DMS153 (cell line): ENCODE measurements around the gene ATE1.
"Not testable (repeated sequence)": the region's sequence is repeated elsewhere in the genome, so short reads cannot be mapped to it uniquely, and the experiment has no call there.

Experiments
- DNase-seq: peaks from one replicate; lab custom pipeline; 2025; lab: John Stamatoyannopoulos, UW

Gene ATE1

DNA sequence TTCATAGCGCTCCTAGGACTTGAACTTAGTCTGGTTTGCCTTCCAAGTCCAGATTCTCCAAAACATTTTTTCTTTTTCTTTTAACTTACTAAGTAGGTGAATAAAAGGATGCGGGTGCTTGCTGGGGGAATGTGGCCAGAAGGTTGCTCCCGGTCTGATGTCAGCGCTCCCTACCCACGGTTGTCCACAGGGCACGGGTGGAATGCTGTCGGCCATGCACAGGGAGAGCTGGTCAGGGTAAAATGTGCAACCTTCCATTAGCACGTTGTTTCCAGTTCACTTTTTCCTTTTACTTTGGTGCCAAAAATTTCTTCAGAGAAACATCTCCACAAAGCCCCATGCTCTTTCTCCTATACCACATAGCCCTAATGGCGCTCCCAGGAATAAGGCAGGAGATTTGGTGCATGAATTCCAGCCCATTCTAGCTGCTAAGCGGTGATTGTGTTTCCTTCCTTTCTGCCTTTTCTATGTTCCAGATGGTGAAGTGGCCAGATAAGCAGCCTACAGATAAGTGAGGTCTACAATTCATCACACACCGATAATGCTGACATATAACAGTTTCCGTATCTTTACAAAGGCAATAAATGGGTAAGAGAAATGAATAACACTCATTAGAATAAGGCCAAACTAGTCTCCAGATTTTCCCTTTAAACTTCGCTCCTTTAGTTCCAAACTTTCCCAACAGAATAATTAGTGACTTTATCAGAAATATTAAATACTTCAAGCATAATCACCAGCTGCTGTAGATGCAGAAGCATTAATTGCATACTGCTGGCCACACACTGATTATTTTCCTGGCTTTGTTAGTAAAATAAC is 191.3 kb downstream of the ATE1 start:
- DNase-seq = no peak

- no peak for DNase-seq
Measured at GRCh38 chr10:121735263-121735662, 192.6 kb downstream of the ATE1 start.

DNA sequence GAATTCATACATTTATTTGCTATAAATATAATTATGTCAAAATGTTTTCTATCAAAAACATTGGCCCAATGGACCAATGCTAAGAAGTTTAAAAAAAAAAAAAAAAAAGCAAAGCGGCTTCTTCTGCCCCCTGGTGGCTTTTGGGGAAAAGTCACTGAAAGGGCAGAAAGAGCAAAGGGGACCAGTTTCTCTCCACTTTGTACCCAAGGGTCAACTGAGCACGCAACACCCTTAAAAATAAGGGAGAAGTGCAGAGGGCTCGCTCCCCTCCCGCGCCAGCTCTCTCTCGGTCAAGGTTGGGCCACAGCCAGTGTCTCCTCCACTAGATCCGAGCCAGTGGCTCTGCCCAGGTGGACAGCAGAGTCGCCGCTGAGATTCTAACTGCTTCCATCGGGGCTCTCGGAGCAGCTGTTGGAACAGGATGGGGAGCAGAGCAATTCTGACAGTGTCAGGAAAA is 193.2 kb downstream of the ATE1 start:
- DNase-seq = no peak

DNA sequence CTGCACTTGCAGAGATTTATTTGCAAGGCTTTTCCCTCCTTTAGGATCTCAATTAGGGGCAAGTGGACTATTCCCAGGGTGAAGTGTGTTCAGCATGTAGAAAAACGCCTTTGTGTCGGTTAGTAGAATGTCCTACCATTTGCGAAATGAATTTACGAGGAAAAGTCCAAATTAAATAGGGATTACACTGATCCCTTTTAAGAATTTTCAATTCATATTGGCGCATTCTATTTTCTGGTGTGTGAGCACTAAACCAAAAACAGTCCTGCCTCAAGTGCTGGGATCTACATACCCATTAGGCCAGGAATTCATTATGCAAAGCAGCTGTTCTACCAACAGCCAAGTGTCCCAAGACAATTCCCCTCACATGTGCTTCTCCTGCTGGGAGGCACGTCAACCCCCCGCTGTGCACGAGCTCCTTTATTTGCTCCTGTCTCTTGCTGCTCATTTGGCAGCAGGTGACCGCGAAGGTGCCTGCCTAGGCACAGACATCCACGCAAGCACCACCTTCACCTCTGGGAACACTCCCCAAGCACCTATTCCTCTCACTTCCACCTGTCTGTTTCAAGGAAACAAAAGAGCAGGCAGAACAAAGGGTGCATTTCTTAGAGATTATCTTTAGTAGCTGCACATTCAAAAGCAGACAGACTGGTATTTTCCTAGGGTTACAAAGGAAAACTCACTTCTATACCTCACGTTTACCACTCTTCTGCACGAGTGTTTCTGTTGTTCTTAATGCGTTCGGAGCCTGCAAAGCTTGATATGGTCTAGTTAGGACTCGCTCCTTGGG is 195.0 kb downstream of the ATE1 start:
- DNase-seq = no peak

DNA sequence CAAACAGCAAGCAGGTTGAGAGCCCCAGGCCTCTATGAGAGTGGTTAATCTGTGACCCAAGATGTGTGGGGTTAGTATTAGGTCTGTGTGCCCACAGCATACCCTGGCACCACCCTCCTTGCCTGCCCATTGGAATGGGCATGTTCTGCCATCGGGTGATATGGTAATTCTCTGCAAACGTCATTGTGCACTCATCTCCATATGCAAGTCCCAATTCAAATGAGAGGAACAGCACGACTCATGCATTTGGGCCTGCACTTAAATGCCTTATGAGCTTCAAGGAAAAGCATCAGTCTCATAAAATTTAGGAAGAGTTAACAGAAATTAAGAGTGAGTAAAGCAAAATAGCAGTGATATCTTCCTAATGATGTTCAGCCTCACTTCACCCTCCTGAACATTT is 195.7 kb downstream of the ATE1 start:
- no peak for DNase-seq

DNA sequence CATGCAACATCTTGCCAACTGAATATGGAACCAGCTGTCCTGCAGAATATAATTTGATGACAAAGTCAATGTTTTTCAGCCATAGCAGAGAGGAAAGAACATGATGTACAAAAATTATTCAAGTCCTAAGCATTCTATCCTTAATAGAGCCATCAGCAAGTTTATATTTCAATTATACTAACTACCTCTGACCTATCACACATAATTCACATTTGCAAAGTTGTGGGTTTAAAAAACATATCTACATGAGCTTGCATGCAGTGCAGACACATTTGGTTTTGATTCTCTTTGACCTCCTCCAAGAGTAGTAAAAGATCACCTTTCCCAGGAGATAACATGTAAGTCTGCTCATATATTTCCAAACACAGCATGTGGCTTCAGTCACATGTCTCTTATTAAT is 203.5 kb downstream of the ATE1 start:
- DNase-seq = no peak

DNA sequence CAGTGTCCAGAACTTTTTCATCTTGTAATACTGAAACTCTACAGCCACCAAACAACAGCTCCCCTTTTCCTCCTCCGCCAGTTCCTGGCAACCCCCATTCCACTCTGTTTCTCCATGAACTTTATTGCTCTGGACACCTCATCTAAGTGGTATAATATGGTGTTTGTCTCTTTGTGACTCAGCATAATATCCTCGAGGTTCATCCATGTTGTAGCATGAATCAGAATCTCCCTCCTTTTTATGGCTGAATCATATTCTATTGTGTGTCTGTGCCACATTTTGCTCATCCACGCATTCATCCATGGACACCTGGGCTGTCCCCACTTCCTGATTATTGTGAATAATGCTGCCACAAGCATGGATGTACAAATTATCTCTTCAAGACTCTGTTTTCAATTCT is 205.2 kb downstream of the ATE1 start:
- DNase-seq = no peak

GRCh38 chr10:121721257-121721656 is 206.6 kb downstream of the ATE1 start:
- no peak for DNase-seq

DNA sequence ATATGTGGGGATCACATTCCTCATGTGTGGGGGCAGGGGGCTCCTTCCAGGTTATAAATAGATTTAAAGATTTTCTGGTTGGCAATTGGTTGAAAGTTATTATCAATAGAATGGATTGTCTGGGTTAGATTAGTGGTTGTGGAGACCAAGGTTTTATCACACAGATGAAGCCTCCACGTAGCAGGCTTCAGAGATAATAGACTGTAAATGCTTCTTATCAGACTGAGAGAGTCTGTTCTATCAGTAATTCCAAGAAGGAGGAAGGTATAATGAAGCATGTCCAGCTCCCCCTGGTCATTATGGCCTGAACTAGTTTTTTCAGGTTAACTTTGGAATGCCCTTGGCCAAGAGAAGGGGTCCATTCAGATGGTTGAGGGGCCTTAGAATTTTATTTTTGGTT is 211.9 kb downstream of the ATE1 start:
- DNase-seq = no peak

DNA sequence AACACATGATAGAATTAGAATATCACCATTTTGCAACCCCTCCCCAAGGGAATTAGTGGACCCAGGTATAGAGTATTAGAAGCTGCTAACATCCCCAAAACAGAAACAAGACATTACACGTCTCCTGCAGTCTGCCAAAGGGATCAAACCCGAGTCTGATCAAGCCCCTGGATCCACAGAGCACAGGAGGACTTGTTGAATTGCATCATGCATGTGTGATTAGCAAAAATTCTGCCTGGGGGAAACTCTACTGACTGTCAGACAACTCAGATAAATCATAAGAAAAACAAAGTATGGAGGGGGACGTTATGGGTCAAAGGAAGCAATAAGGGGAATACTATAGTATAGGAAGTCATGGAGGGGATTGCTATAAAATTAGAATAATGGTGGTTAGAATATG is 212.8 kb downstream of the ATE1 start:
- no peak for DNase-seq

DNA sequence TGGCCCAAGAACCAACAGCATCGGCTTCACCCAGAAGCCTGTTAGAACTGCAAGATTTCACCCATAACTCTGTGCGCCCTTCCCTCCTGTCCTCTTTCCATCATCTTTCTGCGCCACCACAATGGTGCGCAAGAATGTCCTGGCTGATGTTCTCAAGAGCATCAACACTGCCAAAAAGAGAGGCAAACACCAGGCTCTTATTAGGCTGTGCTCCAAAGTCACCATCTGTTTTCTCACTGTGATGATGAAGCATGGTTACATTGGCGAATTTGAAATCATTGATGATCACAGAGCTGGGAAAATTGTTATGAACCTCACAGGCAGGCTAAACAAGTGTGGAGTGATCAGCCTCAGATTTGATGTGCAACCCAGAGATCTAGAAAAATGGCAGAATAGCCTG is 214.3 kb downstream of the ATE1 start:
- no peak for DNase-seq

DNA sequence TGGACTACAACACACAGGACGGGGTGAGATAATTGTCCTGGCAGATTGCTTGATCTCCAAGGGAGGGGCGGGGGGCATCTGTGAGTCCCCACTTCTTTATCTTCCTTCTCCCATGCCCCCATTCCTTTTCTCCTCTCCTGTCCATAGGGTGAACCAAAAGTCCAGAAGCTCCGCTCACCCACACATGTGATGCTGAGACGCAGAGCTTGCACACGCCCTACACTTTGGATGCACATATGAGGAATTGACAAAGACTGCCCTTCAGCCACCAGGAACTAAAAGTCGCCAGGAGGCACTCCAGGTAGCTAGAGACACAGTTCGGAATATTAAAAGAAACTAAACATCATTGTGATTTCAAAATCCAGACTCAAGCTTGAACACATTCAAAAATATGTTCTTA is 216.9 kb downstream of the ATE1 start:
- DNase-seq = no peak

- DNase-seq = no peak
Measured at GRCh38 chr10:121710207-121710606, 217.6 kb downstream of the ATE1 start.

DNA sequence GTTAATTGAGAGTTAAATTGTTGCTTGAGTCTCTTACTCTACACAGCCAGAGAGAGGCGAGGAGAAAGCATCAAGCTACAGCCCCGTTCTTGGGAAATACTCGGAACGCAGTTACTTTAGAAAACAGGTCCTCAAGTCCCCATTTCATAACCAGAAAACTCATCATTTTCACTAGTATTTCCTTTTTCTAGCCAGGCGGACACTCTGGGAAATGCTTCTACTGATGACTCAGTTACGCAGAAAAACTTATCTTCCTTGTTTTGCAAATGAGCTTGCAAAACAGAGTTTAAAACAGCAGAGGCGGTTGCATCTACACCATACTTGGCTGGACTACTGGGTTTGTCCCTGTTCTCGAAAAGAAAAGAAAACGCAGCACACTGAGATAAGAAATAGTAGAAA is 218.2 kb downstream of the ATE1 start:
- no peak for DNase-seq

GRCh38 chr10:121708728-121709674 is 218.8 kb downstream of the ATE1 start:
- DNase-seq = no peak

DNA sequence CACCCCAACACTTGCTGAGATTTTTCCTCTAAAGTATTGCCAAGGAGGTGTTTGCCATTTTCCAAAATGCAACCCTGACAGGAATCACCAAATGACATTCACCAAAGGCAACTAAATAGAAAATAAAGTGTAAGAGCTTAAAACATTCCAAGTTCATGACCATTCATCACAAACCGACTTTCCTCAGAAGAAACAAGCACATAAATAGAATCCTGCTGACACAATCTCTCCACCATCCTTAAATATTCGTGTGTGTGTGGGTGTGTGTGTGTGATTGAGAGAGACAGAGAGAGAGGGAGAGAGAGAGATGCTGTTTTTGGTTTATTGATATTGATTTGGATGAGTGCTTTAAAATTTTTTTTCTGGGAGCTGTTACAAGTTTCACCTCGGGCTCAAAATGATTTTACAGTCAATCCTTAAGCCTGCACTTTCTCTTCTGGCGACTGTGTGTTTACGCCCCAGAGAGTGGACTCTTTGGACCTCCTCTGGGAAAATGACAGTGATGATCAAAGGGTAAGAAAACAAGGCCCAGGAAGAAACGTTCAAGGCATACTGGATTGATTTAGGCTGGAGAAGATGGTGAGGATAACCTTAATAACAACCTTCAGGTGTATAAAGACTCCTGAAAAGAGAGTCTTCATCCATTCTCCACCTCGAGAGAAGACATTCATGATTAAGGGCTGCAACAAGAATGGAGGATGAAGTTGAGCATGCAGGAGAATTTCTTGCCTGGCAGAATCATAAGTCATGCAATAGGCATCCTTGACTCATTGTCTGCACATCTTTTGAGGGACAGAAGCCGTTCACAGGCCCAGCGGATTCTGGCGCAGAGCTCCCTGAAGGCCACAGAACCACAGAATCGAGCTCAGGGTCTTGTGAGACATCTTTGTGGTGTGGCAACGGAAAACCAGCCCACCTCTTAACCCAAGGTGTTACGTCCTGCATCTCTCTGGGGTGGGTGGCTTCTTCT is 225.2 kb downstream of the ATE1 start:
- DNase-seq = no peak

GRCh38 chr10:121700416-121700815 is 227.4 kb downstream of the ATE1 start:
- no peak for DNase-seq

GRCh38 chr10:121699703-121700102 is 228.1 kb downstream of the ATE1 start:
- DNase-seq = not testable (repeated sequence)

DNA sequence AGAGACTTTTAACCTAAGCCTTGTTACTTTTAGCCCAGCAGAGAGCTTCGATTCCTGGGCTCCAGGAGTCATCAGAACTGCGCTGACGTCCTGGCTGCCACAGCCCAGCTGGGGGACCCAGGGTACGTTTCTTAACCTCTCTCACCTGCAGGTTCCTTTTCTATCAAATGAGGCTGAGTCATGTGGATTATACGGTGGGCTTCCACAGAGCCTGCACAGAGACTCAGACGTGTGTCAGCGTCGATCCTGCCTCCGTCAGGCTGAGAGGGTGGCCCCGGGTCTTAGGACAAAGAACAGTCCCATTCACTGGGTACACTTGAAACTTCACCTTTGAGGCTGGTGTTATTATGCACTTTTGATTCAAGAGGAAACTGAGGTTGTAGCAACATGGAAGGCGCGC is 228.9 kb downstream of the ATE1 start:
- no peak for DNase-seq

GRCh38 chr10:121698336-121698735 is 229.5 kb downstream of the ATE1 start:
- DNase-seq = no peak

DNA sequence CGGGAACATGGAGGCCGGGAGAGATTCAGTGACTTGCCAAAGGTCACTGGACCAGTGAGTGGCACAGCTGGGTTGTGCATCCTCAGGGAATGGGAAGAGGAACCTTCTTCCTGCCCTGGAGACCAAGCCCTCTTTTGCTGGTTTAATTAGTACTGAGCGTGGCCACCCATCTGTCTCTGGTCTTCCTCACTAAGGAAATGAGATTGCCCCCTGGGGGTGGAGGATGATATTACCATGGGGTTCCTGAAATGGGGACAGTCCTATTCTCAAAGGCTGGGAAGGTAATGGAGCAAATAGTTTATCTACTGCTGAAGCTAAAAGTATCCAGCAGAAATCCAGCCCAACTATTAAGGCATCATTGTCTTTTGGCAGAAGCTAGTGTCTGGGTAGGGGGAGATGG is 231.0 kb downstream of the ATE1 start:
- DNase-seq = no peak
